Measurements from ENCODE around the gene CTPS2. TPM values are rescaled to one million over a fixed set of nuclear protein-coding genes. Genes with fewer than 3 reads are reported as not detected.

CTPS2 gene
- total RNA-seq, 1 donor from 2014 or later: 5.7 TPM

DNA sequence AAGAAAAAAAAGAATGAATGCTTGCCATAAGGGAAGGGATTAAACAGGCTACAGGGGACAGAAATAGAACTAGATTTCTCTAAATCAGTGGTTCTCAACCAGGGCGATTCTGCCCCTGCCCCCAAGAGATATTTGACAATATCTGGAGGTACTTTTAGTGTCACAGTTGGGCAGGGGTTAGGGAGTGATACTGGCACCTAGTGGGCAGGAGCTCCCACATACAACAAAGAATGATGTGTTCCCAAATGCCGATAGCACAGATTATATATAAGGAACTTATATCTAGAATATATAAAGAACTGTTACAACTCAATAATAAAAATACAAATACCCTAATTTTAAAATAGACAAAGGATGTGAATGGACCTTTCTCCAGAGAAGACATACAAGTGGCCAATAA is 47.8 kb downstream of the CTPS2 start:
- intact Hi-C loops (cut with micrococcal nuclease): loop anchor here (2.0 kb wide), 1 partner anchor 228 kb away; no protein-coding TSS in a partner anchor
- DNase-seq: no peak

DNA sequence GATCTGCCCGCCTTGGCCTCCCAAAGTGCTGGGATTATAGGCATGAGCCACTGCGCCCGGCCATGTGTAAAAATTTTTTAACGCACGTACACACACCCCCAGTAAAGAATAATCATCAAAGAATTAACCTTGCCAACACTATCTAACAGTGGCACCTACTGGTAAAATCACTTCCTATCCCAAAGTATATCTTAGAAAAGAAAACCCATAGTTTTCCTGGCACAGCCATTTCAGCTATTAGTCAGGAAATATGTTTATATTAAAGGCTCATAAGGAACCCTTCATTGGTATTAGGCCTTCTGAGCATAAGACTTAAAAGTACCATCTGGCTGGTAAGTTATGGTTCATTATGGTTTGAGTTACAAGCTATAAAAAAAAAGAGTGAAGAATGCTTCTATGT is 48.4 kb downstream of the CTPS2 start:
- peak; percentile 56 for ATAC-seq
- intact Hi-C loops (cut with micrococcal nuclease): loop anchor here (2.0 kb wide), 1 partner anchor 227 kb away; no protein-coding TSS in a partner anchor
- DNase-seq: no peak

More for the DNA sequence above, 47.8 kb downstream of the CTPS2 start:
- peak; percentile 35 for ATAC-seq

DNA sequence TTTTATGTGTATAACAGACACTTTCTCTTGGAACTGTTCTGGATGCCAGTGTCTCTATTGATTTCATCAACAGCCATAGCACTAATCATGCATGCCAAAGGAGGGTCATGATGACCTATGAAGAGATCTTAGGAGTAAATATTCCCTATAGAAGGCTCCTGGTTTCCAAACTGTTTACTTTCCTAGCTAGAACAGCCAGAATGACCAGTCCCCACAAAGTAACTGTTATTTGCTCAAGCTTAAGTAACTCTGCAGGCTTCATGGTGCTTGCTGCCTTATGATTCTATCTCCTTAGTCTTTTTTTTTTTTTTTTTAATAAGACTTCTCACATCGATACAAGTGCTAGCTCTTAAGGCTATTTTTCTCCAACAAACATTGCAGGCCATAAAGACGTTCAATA is 50.1 kb downstream of the CTPS2 start:
- ATAC-seq (no peak), DNase-seq (no peak)
- intact Hi-C loops (cut with micrococcal nuclease): no loop called here

DNA sequence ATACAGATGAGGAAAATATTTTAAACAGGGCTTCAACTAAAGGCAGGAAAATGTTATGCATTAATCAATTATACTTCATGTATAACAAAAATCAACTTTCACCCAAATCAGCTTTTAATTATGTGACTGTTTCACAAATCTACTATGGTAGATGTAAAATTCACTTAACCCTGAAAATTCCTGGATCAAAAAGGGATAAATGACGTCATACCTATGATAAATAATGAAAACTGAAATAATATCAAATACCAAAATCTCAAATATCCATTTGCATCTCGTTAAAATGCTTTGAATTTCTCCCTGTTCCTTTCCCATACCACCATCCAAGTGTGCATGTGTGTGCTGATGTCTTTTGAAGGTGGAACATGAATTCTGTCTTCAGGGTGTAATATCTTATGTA is 51.0 kb downstream of the CTPS2 start:
- DNase-seq (no peak), ATAC-seq (no peak)
- intact Hi-C loops (cut with micrococcal nuclease): no loop called here

DNA sequence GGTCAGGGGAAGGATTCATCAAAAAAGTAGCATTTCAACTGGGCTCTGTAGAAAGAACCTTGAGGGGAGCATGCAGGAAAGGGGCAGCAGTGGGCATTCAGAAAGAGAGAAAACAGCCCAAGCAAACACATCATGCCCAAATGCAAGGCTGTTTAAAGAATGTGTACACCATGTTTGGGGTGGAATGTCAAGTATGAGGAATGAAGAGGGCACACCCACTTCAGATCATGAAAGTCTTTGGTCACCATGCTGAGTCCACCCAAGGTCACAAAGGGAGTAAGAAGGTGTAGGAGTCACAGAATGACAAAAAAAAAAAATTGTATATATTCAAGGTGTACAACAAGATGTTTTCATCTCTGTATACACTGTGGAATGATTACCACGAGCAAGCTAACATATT is 53.1 kb downstream of the CTPS2 start:
- DNase-seq (no peak), ATAC-seq (no peak)
- intact Hi-C loops (cut with micrococcal nuclease): no loop called here

DNA sequence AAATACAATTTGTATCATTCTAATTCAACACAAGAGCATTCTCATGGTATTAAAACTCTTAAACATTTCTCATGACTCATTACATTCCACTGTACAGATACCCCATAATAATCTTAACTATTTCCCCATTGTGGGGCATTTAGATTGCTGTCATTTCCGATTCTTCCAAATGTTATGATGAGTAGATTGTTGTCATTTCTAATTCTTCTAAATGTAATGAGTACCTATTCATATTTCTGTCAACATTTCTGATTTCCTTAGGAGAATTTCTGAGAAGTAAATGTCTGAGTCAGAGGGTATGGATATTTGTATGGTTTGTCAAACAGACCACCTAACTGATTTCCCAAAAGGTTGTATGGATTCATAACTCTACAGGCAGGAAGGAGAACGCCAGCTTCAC is 54.2 kb downstream of the CTPS2 start:
- no peak for DNase-seq
- intact Hi-C loops (cut with micrococcal nuclease): no loop called here
- no peak for ATAC-seq

DNA sequence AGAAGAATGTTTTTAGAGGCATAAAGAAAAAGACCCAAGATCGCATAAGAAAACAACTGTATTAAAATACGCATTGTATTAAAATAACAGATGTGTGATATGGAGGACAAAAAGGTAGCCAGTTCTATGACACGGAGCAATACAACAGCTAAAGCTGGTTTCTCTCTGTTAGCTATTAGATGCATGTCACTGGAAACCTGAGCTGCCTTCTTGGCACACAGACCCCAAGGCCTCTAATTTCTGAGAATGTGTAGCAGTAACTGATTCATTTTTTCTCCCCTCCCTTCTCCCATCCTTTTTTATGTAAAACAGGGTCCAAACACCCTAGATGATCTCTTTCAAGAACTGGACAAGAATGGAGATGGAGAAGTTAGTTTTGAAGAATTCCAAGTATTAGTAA is 58.4 kb downstream of the CTPS2 start:
- intact Hi-C loops (cut with micrococcal nuclease): no loop called here
- ATAC-seq (no peak), DNase-seq (no peak)

DNA sequence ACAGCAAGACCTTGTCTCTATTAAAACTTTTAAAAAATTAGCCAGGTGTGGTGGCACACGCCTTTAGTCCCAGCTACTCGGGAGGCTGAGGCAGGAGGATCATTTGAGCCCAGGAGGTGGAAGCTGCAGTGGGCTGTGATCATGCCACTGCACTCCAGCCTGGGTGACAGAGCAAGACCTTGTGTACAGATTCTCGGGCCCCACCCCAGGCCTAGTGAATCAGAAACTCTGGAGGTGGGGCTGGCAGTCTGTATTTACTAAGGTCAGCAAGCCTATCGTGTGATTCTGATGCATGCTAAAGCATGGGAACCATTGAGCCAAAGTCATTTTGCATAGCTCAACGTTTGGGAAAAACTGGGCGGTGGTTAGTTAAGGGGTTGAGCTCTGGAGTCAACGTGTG is 59.0 kb downstream of the CTPS2 start:
- ATAC-seq: no peak
- DNase-seq: no peak
- intact Hi-C loops (cut with micrococcal nuclease): no loop called here

DNA sequence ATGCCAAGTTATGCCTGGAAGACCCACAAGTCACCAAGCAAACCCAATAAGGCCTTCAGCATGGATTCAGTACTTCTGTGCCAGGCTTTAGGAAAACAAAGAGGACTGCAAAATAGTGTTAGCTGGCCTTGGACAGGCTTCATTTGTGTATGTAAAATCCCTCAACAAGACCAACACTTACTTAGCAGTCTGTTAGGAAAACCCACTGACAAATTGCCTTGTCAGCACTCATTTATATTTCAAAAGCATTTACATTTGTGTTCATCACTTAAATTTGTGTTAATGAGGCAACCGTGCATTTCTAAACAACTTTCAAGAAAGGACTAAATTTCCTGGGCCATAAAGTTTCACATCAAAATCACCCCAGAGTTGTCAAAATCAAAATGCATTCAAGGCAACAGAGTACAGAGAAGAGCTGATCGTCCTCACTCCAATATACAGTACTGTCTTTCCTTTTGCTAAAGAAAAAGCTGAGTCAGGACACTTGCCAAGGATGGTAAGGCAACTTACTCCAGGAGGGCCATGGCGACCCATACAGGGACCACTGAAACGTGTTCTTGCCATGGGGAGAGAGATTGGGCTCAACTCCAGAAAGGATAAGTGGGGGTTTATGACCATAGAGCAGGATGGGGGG is 61.0 kb downstream of the CTPS2 start:
- no peak for DNase-seq
- ATAC-seq: no peak
- intact Hi-C loops (cut with micrococcal nuclease): no loop called here

DNA sequence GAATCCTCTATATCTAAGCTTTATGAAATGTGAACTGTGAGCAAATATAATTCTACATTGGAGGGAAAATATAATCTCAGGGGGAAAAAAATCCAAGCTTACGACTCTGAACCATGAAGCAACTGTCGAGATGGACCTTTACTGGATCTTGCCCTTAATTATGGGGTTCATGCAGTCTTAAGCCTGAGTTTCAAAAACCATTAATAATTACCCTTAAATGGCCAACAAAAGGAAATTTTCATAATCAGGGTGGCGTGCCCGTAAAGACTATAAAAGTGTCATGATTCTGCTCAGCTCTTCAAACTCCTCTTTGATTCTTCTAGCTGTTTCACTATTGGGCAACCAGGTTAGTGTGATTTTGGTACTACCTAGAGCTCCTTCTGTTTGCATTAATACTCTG is 62.6 kb downstream of the CTPS2 start, which contains the start of gene S100G:
Gene S100G (plus strand): TSS at position 301 of the 400 bp plus-strand sequence. CDS start 849 bp downstream, outside the sequence.
- ATAC-seq (no peak), DNase-seq (no peak)
- intact Hi-C loops (cut with micrococcal nuclease): no loop called here

DNA sequence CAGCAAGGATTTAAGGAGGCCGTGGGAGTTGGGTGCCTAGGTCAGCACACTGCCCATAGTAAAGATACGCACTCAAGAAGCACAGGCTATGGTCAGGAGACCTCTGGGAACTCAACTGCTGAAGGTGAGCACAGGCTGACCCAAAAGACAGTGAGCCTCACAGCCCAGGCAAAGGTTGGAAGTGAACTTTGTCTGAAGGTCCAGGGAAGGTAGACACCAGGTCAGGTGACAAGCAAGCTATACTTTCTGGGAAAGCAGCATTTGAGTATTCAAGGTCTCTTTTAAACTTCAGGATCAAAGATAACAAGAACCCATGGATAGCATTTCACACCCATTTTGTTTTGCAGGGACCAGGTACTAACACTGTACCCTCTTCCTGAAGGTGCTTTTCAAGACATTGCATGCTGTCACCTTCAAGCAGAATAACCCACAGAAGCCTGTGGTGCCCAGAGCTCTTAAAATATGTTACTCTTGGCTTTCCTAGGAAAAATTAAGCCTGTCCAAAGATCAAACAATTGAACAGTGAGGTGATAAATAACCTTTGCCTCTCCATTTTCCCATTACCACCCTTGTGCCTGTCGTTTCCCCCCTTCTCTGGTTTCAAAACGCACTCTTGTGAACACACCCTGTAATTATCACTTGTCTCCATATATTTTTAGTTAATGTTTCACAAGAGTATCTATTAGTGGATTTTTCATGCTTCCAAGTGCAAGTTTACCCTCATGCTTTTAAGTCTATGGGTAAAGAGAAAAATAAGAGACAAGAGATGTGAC is 65.9 kb downstream of the CTPS2 start:
- intact Hi-C loops (cut with micrococcal nuclease): no loop called here

DNA sequence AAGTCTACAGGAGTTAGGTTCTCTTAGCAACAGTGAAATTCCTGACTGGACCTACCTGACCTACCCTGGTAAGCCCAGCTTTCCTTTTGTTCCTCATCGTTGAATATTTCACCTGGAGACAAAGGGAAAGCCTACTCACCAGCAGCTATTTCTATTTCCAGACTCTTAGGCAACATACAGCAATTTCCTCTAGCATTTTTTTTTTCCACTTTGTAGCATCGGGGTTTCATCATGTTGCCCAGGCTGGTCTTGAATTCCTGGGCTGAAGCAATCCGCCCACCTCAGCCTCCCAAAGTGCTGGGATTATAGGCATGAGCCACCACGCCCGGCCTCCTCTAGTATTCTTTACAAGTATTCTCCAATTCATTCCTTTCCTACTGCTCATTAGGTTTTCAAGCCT is 69.3 kb downstream of the CTPS2 start:
- ATAC-seq (no peak), DNase-seq (no peak)
- intact Hi-C loops (cut with micrococcal nuclease): no loop called here

More for the DNA sequence above, 65.9 kb downstream of the CTPS2 start:
- ATAC-seq (no peak), DNase-seq (no peak)

DNA sequence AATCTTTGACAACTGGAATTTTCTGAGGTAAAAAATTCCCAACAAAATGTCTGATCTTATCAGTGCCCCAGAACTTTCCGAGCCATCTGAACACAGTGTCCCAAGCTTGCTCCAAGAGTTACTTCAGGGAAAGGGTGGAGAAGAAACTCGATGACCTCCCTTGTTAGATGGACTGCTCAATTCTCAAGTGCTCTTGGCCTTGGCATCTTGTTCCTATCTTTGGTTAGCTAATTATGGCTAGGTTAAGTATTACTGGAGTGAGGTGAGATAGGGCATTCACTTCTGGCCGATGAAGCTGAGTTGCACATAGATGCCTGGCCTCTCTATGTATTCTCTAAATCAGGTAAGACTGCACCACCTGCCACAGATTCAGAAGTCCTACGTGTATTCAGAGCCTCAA is 71.6 kb downstream of the CTPS2 start:
- DNase-seq (no peak), ATAC-seq (peak; percentile 74)
- intact Hi-C loops (cut with micrococcal nuclease): no loop called here

DNA sequence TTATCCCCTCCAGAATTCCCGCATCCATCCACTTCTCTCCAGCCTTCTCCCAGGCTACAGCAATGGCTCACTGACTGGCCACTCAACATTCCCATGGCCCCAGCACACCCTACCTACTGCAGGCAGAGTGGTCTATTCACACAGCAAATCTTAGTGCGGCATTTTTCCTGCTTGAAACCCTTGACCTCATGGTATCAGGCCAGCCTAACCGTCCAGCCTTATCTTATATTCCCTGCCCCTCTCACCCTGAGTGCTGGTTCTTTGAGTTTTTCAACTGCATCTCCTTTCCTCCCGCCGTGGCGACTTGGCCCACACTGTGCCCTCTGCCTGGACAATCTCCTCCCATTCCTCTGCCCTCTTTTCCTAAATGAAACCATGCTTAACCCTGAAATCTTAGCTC is 72.5 kb downstream of the CTPS2 start:
- intact Hi-C loops (cut with micrococcal nuclease): no loop called here
- no peak for ATAC-seq
- no peak for DNase-seq

DNA sequence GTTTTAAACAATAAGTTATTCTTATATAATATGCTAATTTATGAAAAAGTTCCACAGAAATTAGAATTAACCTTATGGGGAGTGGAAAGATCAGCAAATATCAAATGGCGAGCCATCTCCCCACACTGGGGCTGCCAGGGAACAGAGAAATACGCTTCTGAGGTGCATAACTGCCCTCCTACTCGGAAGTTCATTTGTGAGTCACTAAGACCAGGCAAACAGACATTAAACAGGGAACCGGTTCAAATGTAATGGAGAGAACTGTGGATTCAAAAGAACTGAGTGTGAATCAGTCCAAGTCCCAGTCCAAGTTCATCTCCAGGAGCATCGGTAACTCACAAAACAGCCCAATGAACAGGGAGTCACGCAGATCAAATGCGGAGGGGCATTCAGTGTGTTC is 73.9 kb downstream of the CTPS2 start:
- DNase-seq (no peak), ATAC-seq (no peak)
- intact Hi-C loops (cut with micrococcal nuclease): no loop called here

DNA sequence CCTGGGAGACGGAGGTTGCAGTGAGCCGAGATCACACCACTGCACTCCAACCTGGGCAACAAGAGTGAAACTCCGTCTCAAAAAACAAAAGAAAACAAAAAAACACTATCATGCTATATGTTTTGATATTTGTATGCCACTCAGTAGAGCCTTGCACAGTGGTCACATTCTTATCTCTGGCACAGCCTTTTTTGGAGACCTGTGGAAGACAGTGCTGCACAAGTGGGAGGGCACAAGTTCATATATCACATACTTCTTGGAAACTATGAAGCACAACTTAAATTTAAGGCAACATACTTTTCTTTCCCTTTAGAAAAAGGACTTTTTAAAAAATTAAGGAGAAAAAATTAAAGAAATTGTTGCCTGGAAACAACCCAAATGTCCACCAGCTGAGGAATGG is 76.9 kb downstream of the CTPS2 start:
- ATAC-seq (no peak), DNase-seq (no peak)
- intact Hi-C loops (cut with micrococcal nuclease): no loop called here

DNA sequence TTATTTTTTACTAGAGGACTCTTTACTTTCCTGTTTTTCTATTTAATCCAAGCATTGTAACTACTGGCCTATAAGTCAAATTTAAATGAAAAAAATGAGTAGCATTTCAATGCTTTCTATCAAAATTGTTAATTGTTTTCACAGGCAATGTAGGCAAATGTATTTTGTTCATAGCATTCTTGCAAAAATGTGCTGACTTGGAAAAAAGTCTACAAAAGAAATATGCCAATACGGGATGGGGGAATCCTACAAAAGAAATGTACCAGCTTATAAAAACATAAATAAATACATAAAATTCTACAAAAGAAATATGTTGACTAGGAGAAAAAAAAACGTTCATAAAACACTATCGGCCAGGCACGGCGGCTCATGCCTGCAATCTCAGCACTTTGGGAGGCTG is 77.4 kb downstream of the CTPS2 start:
- DNase-seq (no peak), ATAC-seq (no peak)
- intact Hi-C loops (cut with micrococcal nuclease): no loop called here

DNA sequence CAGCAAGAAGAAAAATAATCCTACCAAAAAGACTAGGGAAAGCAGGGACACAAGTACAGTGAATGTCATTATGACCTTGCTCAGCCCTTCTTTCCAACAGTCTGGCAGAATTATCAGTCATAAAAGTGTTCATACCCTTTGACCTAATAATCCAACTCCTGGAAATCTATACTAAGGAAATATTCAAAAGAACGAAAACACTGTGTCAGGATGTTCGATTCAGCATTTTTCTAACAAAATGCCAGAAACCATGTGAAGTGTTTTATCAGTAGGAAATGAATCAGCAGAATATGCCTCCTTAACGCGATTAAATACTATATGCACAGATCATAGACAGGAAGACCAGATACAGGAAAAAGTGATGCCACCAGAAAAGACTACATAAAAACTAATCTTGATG is 78.7 kb downstream of the CTPS2 start:
- no peak for ATAC-seq
- DNase-seq: no peak
- intact Hi-C loops (cut with micrococcal nuclease): no loop called here

DNA sequence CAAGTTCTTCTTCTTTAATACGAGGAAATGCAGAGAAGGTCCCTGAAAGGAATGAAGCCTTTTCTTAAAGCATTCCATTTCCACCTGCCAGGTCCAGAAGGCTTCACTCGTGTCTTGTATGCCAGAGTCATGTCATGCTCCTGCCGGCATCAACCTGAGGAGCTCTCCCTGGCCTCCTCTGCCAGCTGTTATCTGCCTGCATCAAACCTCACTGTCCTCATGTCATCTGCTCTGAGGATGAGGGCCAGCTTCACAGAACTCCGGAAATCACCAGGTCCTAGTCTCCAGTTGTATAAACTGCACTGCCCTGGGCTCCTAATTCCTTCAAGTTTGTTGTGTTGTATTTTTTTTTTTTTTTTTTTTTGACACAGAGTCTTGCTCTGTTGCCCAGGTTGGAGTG is 82.6 kb downstream of the CTPS2 start:
- intact Hi-C loops (cut with micrococcal nuclease): no loop called here

DNA sequence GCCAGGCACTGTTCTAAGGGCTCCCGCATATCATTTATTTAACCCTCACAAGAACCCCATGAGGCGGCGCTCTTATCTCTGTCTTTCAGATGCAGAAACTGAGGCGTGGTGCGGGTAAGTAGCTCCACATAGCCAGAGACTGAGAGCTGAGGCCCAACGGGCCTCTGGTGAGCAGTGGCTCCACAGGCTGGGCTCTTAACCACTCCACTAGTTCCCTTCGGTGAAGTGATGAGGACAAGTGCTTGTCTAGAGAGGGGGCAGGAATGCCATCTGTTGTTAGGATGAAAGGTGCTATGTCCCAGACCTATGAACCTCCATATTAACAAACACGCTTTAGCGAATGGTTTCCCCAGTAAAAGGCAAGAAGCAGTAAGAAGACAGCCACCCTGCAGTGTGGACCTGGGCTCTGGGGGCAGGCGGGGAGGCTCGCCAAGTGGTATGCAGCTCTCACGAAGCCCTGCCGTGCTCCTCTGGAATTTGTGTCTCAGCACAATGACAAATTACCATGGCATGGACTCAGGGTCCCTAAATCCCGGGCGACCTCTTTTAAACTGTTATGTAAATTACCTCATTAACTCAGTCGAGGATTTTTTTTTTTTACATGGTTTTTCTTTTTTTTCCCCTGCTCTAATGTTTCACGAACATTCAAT is 83.4 kb downstream of the CTPS2 start:
- ATAC-seq: no peak
- intact Hi-C loops (cut with micrococcal nuclease): no loop called here
- DNase-seq: no peak

More for the DNA sequence above, 82.6 kb downstream of the CTPS2 start:
- no peak for ATAC-seq
- no peak for DNase-seq
